Osteocyte (in vitro differentiated cells): Measurements from ENCODE around the gene KCNIP4. TPM values are rescaled to one million over a fixed set of nuclear protein-coding genes. Genes with fewer than 3 reads are reported as not detected.

Experiments used
- DNase-seq: peaks from one replicate; pipeline ENCODE4 v3.0.0; 2021; ENCODE audit warnings: mixed read lengths; ENCODE audit not compliant: unreplicated experiment; ENCODE audit errors: extremely low spot score
- H3K27ac Mint-ChIP-seq: one replicate; pipeline ENCODE4 v1.8.0; 2021; ENCODE audit warnings: mild to moderate bottlenecking, mixed read lengths; ENCODE audit not compliant: unreplicated experiment
- H3K27me3 Mint-ChIP-seq: one replicate; pipeline ENCODE4 v1.8.0; 2021; ENCODE audit warnings: mixed read lengths; ENCODE audit not compliant: unreplicated experiment
- H3K36me3 Mint-ChIP-seq: one replicate; pipeline ENCODE4 v1.8.0; 2021; ENCODE audit warnings: mixed read lengths; ENCODE audit not compliant: unreplicated experiment
- H3K4me1 Mint-ChIP-seq: one replicate; pipeline ENCODE4 v1.8.0; 2021; ENCODE audit warnings: mixed read lengths; ENCODE audit not compliant: unreplicated experiment
- H3K4me3 Mint-ChIP-seq: one replicate; pipeline ENCODE4 v1.8.0; 2021; ENCODE audit warnings: mild to moderate bottlenecking, moderate library complexity, mixed read lengths; ENCODE audit not compliant: unreplicated experiment
- H3K9me3 Mint-ChIP-seq: one replicate; pipeline ENCODE4 v1.8.0; 2021; ENCODE audit warnings: mixed read lengths; ENCODE audit not compliant: unreplicated experiment
- CTCF ChIP-seq: fragments of 200-600 bp; sonication (generic); IDR thresholded peaks from 2 replicates; pipeline ENCODE4 v1.5.0; 2021; ENCODE audit warnings: antibody characterized with exemption, mild to moderate bottlenecking, moderate library complexity
- total RNA-seq: library from RNA; stranded (reverse); gene quantifications from 2 replicates; pipeline ENCODE4 v1.2.1, GENCODE V29; 2021

Gene KCNIP4
- total RNA-seq, 1 donor from 2014 or later, result 0.24 TPM

GRCh38 chr4:21898101-21898500, 50.5 kb downstream of the KCNIP4 start:
- Mint-ChIP-seq H3K4me1 (peaks cover 8% of the 10 kb centered on the region), H3K4me3 (no peak overlapping the region), H3K36me3 (peaks cover 2% of the 10 kb centered on the region), H3K27me3 (peaks cover 2% of the 10 kb centered on the region), H3K9me3 (peaks cover 24% of the 10 kb centered on the region), H3K27ac (no peak overlapping the region)
- no peak for TF ChIP-seq CTCF
- DNase-seq, result no peak

- peaks cover 2% of the 10 kb centered on the region for H3K36me3 Mint-ChIP-seq
- no peak overlapping the region for H3K4me3 Mint-ChIP-seq
- peaks cover 6% of the 10 kb centered on the region for H3K4me1 Mint-ChIP-seq
- H3K27me3 Mint-ChIP-seq, result no peaks in the 10 kb centered on the region
- TF ChIP-seq CTCF, result no peak
- no peak overlapping the region for H3K27ac Mint-ChIP-seq
- no peak for DNase-seq
- peaks cover 24% of the 10 kb centered on the region for H3K9me3 Mint-ChIP-seq
These were observed 51.8 kb downstream of the KCNIP4 start for GRCh38 chr4:21896767-21897166.

- TF ChIP-seq CTCF, result no peak
- H3K4me3 Mint-ChIP-seq, result no peak overlapping the region
- no peak overlapping the region for H3K27ac Mint-ChIP-seq
- no peak for DNase-seq
- H3K9me3 Mint-ChIP-seq, result peaks cover 15% of the 10 kb centered on the region
- H3K4me1 Mint-ChIP-seq, result peaks cover 10% of the 10 kb centered on the region
- H3K27me3 Mint-ChIP-seq, result no peaks in the 10 kb centered on the region
- H3K36me3 Mint-ChIP-seq, result peaks cover 2% of the 10 kb centered on the region
These were observed 55.4 kb downstream of the KCNIP4 start for GRCh38 chr4:21893136-21893535.

- no peaks in the 10 kb centered on the region for H3K27me3 Mint-ChIP-seq
- H3K36me3 Mint-ChIP-seq, result no peaks in the 10 kb centered on the region
- no peak overlapping the region for H3K27ac Mint-ChIP-seq
- H3K9me3 Mint-ChIP-seq, result peaks cover 16% of the 10 kb centered on the region
- no peak overlapping the region for H3K4me3 Mint-ChIP-seq
- H3K4me1 Mint-ChIP-seq, result peaks cover 29% of the 10 kb centered on the region
- no peak for DNase-seq
- no peak for TF ChIP-seq CTCF
These were observed 58.3 kb downstream of the KCNIP4 start for GRCh38 chr4:21890231-21890630.

- Mint-ChIP-seq H3K4me1 (peaks cover 34% of the 10 kb centered on the region), H3K4me3 (no peak overlapping the region), H3K27me3 (no peaks in the 10 kb centered on the region), H3K9me3 (peaks cover 15% of the 10 kb centered on the region), H3K36me3 (no peaks in the 10 kb centered on the region), H3K27ac (peak overlapping the region; percentile 54)
- no peak for TF ChIP-seq CTCF
- DNase-seq, result no peak
These were observed 60.2 kb downstream of the KCNIP4 start for GRCh38 chr4:21888195-21888976.
